Measurements from ENCODE around the gene PTCHD1.

Gene PTCHD1

DNA sequence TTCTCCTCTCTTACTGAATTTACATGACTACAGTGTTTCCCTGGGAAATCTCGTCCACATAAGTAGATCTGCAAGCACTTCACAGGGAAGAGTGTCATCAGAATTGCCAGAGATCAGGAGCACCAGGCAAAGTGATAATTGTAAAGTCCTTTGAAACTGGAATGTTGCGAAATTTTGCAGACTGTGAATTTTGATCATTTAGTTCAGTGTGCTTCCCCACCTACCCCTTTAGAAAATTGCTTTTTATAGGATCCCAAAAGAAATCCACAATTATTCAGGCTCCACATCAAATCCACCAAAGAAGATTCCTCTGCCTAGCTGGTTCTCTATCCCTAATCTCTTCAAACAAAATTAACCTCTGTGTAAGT, 10.2 kb downstream of the PTCHD1 start:
- TF ChIP-seq, protein P1, sequence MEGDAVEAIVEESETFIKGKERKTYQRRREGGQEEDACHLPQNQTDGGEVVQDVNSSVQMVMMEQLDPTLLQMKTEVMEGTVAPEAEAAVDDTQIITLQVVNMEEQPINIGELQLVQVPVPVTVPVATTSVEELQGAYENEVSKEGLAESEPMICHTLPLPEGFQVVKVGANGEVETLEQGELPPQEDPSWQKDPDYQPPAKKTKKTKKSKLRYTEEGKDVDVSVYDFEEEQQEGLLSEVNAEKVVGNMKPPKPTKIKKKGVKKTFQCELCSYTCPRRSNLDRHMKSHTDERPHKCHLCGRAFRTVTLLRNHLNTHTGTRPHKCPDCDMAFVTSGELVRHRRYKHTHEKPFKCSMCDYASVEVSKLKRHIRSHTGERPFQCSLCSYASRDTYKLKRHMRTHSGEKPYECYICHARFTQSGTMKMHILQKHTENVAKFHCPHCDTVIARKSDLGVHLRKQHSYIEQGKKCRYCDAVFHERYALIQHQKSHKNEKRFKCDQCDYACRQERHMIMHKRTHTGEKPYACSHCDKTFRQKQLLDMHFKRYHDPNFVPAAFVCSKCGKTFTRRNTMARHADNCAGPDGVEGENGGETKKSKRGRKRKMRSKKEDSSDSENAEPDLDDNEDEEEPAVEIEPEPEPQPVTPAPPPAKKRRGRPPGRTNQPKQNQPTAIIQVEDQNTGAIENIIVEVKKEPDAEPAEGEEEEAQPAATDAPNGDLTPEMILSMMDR (IDR thresholded peaks at IDR 0.05; ENCODE audit: borderline replicate concordance, control extremely low read depth, extremely low read depth, insufficient read depth, missing control alignments), result no peak
- in situ Hi-C loops (cut with MboI; ENCODE audit: low sequenced_read_pairs, unreplicated experiment), result no loop called here

DNA sequence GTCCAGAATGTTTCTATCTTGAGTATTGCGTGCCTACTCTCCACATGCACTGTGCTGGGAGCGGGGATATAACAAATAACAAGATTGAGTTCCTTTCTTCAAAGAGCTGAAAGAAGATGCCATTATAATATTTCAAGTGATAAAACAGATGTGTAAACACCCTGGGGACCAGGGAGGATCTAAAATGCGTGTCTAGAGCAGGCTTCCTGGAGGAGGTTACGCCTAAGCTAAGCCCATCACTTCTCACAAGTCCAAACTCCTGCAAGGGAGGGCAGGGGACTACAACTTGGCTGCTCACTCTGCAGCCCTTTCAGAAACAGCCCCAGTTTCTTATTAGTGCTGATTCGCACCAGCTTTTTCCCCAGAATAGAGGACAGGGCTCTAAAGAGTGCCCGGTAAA, 21.5 kb downstream of the PTCHD1 start:
- TF ChIP-seq, protein P1 (IDR thresholded peaks at IDR 0.05; ENCODE audit: borderline replicate concordance, control extremely low read depth, extremely low read depth, insufficient read depth, missing control alignments), result no peak
- in situ Hi-C loops (cut with MboI; ENCODE audit: low sequenced_read_pairs, unreplicated experiment), result no loop called here
- no peak for DNase-seq (ENCODE audit: low spot score)

More for the DNA sequence above, 10.2 kb downstream of the PTCHD1 start:
- no peak for DNase-seq (ENCODE audit: low spot score)

DNA sequence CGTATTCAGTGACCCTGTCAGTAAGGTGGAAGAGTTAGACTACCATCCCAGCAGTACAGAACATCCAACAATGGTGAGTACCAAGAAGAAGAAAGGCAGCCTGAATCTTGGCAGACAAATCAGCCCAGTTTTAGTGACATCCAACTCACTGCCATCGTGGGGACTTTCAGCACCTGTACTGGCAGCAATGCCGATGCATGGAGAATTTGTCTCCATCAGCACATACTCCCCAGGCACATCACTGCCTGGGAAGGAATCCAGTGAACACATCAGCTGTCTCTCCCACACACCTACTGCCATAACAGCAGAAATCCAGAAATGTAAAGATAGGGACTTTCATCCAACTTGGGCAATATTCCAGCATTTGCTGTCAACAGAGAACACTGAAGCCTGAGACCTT, 29.8 kb downstream of the PTCHD1 start:
- DNase-seq (ENCODE audit: low spot score), result no peak
- in situ Hi-C loops (cut with MboI; ENCODE audit: low sequenced_read_pairs, unreplicated experiment), result no loop called here
- TF ChIP-seq, protein P1 (IDR thresholded peaks at IDR 0.05; ENCODE audit: borderline replicate concordance, control extremely low read depth, extremely low read depth, insufficient read depth, missing control alignments), result no peak

DNA sequence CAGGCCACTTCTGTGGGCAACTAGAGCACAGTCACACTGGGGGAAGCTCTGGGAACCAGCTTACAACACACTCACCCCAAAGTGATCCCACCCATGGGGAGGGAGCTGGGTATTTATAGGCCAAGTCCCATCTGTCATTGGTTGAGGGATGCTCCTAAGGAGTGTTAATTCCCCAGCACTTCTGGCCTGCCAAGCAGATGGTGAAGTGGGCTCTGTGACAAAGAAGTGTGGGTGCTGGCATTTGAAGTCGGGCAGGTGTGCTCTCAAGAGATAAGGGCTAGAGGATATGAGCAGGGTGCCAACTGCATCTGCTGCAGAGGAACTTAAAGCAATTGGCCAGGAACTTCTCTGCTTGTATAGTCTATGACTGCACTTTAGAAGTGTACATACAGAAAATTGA, 30.9 kb downstream of the PTCHD1 start:
- TF ChIP-seq, protein P1 (IDR thresholded peaks at IDR 0.05; ENCODE audit: borderline replicate concordance, control extremely low read depth, extremely low read depth, insufficient read depth, missing control alignments), result no peak
- DNase-seq (ENCODE audit: low spot score), result no peak
- in situ Hi-C loops (cut with MboI; ENCODE audit: low sequenced_read_pairs, unreplicated experiment), result no loop called here

- in situ Hi-C loops (cut with MboI; ENCODE audit: low sequenced_read_pairs, unreplicated experiment), result no loop called here
- TF ChIP-seq, protein P1 (IDR thresholded peaks at IDR 0.05; ENCODE audit: borderline replicate concordance, control extremely low read depth, extremely low read depth, insufficient read depth, missing control alignments), result no peak
Observed at GRCh38 chrX:23366914-23367313, 32.3 kb downstream of the PTCHD1 start.

DNA sequence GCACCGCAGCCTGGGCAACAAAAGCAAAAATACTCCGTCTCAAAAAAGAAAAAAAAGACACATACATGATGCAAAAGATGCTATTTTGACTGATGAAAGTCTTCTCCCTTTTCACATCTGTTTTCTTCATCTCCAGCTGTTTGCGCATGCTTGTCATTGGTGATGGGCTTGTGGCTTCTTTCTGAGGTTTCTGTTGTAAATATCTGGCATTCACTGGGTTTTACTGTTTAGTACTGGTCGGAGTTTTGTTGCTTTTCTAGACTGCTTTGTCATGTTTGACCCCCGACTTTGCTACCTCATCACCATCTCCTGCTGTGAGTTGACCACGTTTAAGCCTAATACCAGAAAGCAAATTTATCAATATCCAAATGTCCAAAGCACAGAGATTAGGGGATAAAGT, 34.4 kb downstream of the PTCHD1 start:
- in situ Hi-C loops (cut with MboI; ENCODE audit: low sequenced_read_pairs, unreplicated experiment), result no loop called here
- no peak for DNase-seq (ENCODE audit: low spot score)

More at GRCh38 chrX:23366914-23367313, 32.3 kb downstream of the PTCHD1 start:
- no peak for DNase-seq (ENCODE audit: low spot score)

More for the DNA sequence above, 34.4 kb downstream of the PTCHD1 start:
- TF ChIP-seq, protein P1 (IDR thresholded peaks at IDR 0.05; ENCODE audit: borderline replicate concordance, control extremely low read depth, extremely low read depth, insufficient read depth, missing control alignments), result no peak

Data from GM13976 (cell line).